COR-L47 (cell line): ENCODE measurements around the gene NF1.
"Not testable (repeated sequence)": the region's sequence is repeated elsewhere in the genome, so short reads cannot be mapped to it uniquely, and the experiment has no call there.

ENCODE experiments used
- DNase-seq: peaks from one replicate; lab custom pipeline; 2025; lab: John Stamatoyannopoulos, UW

The NF1 gene

GRCh38 chr17:31130286-31131224 lies 35.8 kb downstream of the NF1 start:
- DNase-seq, result no peak

- DNase-seq, result no peak
Measured at GRCh38 chr17:31131299-31131698, 36.5 kb downstream of the NF1 start.

GRCh38 chr17:31132977-31133376 lies 38.2 kb downstream of the NF1 start:
- no peak for DNase-seq

GRCh38 chr17:31134576-31134975 lies 39.8 kb downstream of the NF1 start:
- no peak for DNase-seq

GRCh38 chr17:31136319-31136718 lies 41.5 kb downstream of the NF1 start:
- DNase-seq, result no peak

GRCh38 chr17:31140111-31140510 lies 45.3 kb downstream of the NF1 start:
- DNase-seq, result no peak

- DNase-seq, result no peak
Measured at GRCh38 chr17:31144428-31144827, 49.7 kb downstream of the NF1 start.

GRCh38 chr17:31144836-31145235 lies 50.1 kb downstream of the NF1 start:
- no peak for DNase-seq

- no peak for DNase-seq
Measured at GRCh38 chr17:31147507-31148202, 52.9 kb downstream of the NF1 start.

GRCh38 chr17:31148205-31148604 lies 53.4 kb downstream of the NF1 start:
- no peak for DNase-seq

- no peak for DNase-seq
Measured at GRCh38 chr17:31152271-31152670, 57.5 kb downstream of the NF1 start.

GRCh38 chr17:31155208-31155810 lies 60.5 kb downstream of the NF1 start:
- DNase-seq, result no peak

- DNase-seq, result no peak
Measured at GRCh38 chr17:31156326-31156725, 61.5 kb downstream of the NF1 start.

GRCh38 chr17:31156864-31157263 lies 62.1 kb downstream of the NF1 start:
- DNase-seq, result not testable (repeated sequence)

- DNase-seq, result no peak
Measured at GRCh38 chr17:31158746-31159377, 64.1 kb downstream of the NF1 start.

- DNase-seq, result no peak
Measured at GRCh38 chr17:31163091-31163781, 68.5 kb downstream of the NF1 start.

- DNase-seq, result no peak
Measured at GRCh38 chr17:31167111-31167510, 72.3 kb downstream of the NF1 start.

- DNase-seq, result no peak
Measured at GRCh38 chr17:31171701-31172100, 76.9 kb downstream of the NF1 start.

GRCh38 chr17:31172388-31172787 lies 77.6 kb downstream of the NF1 start:
- no peak for DNase-seq

- no peak for DNase-seq
Measured at GRCh38 chr17:31174215-31174614, 79.4 kb downstream of the NF1 start.

GRCh38 chr17:31175237-31175636 lies 80.5 kb downstream of the NF1 start:
- DNase-seq, result no peak

GRCh38 chr17:31176143-31176542 lies 81.4 kb downstream of the NF1 start:
- DNase-seq, result not testable (repeated sequence)
